Cerebellar nuclear complex (tissue), 1 donor: Measurements from ENCODE around the gene SNX5.

ENCODE experiments used
- DNase-seq, 2 experiments: peaks; one replicate each; lab custom pipeline; 2025; lab: John Stamatoyannopoulos, UW

Gene SNX5

DNA sequence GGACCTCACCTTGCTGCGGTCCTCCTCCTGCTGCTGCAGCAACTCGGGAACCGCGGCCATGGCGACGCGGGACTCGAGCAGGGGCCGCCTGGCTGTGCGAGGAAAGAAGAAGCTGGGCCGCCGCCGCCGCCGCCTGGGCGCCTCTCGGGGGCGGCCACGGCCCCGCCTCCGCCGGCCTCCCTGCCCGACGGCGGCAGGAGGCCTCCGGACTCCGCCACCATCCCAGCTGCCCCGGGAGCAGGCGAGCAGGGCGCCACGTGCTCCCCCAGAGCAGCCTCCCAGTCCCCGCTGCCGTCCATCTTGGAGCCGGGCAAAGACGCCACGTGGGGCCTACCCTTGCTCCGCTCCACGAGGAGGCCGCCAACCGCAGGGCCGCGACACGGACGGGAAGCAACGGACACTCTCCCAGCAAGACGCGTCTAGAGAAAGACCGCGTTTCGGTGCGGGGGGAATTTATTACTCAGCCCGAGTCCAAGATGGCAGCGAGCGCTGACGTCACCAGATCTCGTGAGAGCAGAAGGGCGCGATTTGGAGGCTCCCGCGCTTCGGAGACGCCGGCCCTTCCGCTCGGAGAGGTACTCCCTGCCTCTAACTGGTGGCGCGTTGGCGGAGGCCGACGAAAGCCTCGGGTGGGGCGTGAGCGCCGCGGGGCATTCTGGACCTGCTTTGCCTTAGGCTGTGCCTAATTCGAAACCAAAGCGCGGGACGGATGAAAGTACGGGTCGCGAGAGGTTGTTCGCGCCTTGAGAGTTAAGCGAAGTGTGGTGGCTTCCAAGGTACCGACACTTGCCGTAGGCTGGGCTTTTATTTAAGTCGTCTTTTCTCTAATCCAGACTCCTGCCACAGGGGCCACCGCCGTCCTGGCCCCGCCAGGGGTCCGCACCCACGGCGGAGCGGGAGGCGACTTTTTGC lies at the start of gene SNX5, which contains the start of gene MGME1:
SNX5 (minus strand) TSS at position 429 of the 912 bp plus-strand sequence; CDS start at position 60, 369 bp downstream.
MGME1 (plus strand) TSS at position 653 of the 912 bp plus-strand sequence. CDS start 842 bp downstream, outside the sequence.
- DNase-seq, result peak; percentile 76 to 95

DNA sequence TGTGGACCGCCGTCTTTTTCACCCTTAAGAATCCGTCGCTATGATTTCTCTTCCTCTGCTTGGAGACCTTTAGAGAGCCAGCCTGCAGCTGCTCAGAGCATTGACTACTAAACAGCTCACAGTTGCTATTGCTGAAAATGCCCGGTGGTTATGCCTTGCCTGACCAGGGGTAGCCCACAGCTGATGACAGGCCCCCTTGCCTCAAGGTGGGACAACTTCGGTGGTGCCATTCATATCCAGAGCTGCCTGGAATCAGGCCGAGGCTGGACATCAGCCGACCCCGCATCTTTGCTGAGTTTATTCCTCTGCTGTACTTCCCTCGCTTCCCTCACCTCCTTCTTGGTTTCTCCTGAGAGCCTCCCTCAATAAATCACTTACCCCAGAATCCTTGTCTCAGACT lies 49.5 kb upstream of the SNX5 start:
- no peak for DNase-seq

DNA sequence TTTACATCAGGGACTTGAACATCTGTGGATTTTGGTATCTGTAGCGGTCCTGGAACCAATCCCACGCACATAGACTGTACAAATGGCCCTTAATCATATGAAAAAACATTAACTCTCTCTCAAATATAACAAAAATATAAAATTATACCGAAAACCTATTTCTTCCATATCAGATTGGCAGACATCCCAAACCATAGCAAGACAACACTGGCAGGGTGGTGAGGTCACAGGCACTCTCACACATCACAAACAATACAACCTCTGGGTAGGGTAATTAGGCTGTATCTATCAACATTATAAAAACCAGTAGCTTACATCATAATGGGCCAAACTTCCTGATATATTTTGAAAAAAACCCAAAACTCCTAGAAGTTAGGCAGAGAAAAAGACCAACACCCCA lies 48.2 kb upstream of the SNX5 start:
- no peak for DNase-seq

DNA sequence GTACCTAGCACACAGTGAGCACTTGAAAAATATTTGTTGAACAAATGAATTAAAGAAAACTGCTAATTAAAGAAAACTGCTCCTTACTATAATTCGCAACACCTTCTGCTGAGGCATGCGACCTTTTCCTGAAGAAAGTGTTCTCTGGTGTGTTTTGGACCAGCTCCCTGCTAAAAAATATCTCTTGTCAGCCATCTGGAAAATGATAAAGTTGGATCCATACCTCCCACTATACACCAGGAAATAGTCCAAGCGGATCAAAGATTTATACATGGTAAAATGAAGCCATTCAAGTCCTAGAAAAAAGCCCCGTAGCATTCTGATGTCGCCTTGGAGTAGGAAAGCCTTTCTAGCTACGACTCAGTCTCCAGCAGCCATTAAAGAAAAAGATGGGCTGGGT lies 45.8 kb upstream of the SNX5 start:
- no peak for DNase-seq

DNA sequence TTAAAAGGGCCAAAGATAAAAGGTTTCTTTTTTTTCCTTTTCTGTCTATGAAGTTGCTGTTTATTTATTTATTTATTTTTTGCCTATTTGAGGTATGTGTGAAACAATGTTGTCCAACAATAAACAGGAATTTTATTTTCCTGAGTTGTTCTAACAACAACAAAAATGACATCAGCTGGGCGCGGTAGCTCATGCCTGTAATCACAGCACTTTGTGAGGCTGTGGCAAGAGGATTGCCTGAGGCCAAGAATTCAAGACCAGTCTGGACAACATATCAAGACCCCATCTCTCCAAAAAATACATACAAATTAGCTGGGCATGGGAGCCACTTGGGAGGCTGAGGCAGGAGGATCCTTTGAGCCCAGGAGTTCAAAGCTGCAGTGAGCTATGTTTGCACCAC lies 44.3 kb upstream of the SNX5 start:
- no peak for DNase-seq

DNA sequence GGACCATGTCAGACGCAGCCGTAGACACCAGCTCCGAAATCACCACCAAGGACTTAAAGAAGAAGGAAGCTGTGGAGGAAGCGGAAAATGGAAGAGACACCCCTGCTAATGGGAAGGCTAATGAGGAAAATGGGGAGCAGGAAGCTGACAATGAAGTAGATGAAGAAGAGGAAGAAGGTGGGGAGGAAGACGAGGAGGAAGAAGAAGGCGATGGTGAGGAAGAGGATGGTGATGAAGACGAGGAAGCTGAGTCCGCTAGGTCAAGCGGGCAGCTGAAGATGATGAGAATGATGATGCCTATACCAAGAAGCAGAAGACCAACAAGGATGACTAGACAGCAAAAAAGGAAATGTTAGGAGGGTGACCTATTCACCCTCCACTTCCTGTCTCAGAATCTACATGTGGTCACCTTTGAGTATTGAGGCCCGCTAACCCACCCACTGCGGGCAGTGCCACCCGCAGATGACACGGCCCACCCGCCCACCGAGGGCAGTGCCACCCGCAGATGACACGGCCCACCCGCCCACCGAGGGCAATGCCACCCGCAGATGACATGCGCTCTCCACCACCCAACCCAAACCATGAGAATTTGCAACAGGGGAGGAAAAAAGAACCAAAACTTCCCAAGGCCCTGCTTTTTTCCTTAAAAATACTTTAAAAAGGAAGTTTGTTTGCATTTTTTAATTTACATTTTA lies 43.5 kb upstream of the SNX5 start:
- DNase-seq, result no peak

DNA sequence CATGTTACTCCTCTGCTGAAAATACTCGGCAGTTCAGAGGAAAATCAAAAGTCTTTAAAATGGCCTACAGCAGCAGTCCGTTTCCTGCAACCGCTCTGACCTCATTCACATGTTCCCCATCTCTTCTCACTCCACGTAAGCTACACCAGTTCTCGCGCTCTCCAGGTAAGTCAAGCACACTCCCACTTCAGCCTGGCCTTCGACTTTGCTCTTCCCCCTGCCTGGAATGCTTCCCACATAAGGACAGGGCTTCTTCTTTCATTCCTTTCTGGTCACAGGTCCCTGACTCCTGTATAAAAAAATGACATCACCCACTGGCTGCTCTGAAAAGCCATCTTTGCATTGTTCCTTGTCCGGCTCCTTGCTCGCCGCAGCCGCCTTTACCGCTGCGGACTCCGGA lies 42.9 kb upstream of the SNX5 start:
- no peak for DNase-seq

DNA sequence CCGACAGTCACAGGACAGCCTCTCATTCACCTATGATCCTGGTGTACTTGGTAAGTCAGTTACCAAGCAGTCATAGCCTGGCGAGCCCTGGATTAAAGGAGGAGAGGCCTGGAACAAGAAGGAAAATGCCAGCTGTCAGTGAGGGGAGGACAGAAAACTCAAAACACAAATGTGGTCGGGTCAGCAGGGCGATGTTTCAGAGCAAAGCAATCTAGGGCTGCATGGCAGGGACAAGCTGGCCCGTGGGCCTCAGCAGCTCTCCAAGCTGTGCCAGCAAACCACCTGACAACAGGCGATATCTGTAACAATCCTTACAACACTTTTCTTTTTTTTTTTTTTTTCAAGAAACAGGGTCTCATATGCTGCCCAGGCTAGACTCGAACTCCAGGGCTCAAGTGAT lies 40.5 kb upstream of the SNX5 start:
- no peak for DNase-seq

DNA sequence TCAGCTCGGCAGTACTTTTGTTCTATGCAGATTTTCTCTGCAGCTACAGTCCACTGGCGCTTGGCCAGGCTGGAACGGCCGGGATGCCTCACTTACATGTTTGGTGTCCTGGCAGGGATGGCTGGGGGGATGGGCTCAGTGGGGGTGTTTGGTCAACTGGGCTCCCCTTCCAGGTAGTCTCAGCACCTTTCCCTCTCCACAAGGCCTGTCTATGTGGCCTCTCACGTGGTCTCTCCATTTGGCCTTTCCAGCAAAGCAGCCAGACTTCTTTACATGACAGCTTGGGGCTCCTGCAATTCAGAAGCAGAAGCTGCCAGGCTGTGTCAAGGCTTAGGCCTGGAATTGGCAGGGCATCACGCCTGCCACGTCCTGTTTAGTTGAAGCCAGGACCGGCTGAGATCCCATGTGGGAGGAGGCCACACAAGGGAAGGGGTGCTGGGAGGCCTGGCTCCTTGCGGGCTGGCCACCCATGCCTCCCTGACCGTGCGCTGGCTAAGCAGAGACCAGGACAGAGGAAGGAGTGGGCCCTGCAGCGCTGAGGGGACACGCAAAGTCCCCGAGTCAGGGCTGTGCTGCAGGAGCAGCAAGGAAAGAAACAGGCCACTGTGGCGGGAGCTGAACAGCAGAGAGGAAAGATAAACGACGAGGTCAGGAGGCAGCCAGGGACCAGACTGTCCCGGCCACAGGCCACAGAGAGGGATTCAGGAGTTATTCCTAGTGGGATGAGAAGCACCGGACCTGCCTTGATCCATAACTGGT lies 39.1 kb upstream of the SNX5 start:
- DNase-seq, result peak; percentile 59 to 60

DNA sequence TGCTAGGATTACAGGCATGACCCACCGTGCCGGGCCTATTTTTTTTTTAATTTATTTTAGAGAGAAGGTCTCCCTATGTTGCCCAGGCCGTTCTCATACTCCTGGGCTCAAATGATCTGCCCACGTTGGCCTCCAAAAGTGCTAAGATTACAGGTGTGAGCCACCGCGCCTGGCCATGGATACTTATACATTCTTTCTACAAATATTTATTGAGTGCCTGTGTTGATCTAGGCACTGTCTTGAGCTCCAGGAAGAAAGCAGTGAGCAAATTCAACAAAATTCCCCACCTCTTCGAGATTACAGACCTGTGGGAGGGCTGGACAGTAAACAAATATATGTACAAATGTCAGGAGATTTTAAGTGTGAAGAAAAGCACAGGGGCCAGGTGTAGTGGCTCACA lies 38.1 kb upstream of the SNX5 start:
- DNase-seq, result no peak

DNA sequence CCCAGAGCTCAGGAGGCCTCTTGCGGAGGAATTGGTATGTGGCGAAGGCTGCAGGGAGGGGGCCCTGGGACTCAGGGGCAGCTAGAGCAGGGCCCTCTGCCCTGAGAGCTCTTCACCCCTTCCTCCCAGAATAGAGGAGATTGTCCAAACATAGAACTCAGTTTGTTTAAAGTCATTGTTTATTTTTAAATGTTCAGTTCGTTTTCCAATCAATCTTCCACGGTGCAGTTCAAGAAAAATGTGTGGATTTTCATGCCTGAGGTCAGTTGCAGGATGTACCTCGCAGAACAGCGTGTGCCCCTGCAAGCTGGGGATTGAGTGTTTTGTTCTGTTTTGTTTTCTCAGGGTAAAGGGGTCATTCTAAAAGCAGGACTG lies 37.4 kb upstream of the SNX5 start:
- DNase-seq, result no peak

DNA sequence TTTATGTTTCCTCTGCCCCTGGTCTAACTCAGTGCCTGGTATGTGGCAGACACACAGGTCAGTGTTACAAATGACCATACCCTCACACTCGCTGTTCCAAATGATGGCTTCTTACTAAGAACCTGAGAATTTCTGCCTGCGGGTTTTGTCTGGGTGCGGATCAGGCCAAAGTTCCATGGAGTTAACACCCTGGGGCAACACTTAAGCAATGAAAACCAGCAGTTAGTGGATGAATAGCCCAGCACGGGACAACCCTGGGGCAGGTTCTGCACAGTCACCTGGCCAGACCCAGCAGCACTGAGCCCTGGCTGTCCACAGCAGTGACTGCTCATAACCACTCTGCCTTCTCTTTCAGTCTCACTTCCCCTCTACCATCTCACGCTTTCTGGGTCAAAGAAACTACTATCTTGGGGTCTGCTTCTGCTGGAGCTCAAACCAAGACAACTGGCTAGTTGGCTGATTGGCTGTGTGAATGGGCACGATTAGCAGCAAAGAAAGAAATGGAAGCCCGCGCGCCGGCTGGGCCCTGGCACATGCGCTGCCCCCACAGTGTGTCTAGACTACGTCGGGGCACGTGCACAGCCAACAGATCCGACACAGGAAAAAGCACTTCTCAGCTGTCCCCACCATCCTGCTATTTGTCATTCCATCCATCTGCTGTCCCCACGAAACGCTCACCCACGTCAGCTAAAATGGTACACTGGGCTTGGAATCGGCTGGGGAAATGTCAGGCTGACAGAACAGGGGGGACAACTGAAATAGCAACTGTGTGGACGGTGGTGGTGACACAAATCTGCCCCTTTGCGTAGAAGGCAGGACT lies 36.8 kb upstream of the SNX5 start:
- no peak for DNase-seq

DNA sequence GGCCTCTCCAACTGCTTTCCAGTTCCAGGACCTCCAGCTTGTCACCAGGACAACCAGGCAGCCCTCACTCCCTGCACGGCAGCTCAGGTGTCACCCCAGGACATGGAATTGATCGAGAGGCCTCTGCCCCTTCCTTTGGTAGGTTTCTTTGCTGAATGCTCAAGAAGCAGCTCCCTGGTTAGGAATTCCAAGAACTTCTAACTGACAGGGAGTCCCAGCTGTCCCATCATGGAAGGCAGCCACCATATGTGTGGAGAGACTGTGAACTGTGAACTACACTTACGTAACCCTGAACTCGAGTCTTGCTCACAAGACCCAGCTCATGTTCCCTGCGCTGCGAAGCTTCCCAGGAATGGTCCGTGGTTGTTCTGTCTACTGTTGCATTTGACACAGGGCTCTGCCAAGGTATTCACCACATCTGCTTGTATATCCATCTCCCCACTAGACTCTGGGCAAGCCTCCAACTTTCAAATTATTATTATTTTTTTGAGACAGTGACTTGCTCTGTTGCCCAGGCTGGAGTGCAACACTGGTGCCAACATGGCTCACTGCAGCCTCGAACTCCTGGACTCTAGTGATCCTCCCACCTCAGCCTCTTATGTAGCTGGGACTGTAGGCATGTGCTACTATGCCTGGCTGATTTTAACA lies 35.9 kb upstream of the SNX5 start:
- DNase-seq, result no peak

DNA sequence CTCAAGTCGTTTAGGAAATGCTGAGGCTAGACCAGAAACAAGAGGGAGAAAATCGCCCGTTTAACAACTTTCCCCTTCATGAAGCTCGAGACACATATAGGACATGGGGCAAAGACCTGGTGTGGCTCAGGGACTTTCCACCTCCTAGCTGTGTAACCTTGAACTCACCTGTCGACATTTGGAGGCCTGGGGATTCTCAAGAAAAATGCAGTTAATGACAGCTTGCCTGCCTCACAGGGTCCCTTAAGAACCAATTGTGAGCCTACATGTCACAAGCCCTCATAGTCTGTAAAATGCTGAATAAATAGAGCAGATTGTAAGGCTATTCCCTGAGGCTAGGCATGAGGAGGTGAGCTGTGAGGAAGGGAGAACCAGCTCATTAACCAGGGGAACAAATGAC lies 35.3 kb upstream of the SNX5 start:
- no peak for DNase-seq

DNA sequence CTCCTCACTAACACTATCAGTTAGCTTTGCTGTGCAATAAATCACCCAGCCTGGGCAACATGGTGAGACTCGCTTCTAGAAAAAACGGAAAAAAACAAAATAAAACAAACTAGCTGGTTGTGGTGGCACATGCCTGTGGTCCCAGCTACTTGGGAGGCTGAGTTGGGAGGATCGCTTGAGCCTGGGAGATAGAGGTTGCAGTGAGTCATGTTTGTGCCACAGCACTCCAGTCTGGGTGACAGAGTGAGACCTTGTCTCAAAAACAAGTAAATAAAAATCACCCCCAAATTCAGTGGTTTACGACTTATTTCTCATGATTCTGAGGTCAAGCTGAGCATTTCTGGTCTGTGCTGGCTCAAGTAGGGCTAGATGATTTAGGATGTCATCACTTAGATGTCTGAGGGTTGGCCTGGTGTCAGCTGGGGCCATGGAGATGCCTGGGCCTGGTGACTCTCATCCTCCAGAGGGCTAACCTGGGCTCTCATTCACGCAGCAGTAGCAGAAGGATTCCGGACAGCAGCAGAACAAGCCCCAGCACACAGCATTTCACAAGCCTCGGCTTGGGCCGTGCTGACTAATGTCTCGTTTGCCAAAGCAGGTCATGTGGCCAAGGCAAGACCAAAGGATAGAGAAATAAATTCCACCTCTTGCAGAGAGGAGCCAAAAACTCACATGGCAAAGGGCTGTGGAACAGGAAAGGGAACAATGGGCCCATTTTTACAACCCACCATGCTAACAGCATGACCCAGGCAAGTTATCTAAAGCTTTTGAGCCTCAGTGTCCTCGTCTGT lies 32.7 kb upstream of the SNX5 start:
- DNase-seq, result no peak

DNA sequence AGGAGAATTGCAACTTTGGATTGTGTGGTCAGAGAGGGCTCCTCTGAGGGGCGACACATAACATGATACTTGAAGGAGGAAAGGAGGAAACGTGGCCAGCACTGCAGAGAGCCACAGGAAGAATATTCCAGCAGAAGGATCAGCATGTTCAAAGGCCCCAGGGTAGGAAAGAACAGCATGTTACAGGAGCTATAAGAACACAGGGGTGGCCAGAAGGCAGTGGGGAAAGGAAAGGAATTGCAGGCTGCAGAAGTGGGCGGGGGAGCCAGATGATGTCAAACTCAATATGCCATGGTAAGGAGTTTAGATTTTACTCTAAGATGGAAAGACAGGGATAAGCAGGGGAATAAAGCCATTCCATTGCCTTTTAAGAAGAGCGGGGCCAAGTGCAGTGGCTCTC lies 31.0 kb upstream of the SNX5 start:
- no peak for DNase-seq

DNA sequence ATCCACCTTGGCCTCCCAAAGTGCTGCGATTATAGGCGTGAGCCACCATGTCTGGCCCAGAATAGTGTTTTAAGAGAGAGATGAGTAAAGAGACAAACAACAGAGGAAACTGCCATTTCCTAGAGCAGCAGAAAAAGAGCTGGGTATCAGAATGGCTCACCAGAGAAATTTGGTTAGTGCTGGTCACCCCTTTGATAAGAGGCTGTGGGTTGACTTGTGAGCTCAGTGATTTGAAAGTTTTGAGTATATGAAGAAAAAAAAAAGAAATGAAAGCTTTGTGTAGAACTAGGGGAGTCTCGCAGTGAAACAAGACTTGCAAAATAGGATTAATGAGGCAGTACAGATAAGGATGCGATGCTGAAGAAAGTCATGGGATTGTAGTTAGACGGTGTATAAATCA lies 29.9 kb upstream of the SNX5 start:
- no peak for DNase-seq

DNA sequence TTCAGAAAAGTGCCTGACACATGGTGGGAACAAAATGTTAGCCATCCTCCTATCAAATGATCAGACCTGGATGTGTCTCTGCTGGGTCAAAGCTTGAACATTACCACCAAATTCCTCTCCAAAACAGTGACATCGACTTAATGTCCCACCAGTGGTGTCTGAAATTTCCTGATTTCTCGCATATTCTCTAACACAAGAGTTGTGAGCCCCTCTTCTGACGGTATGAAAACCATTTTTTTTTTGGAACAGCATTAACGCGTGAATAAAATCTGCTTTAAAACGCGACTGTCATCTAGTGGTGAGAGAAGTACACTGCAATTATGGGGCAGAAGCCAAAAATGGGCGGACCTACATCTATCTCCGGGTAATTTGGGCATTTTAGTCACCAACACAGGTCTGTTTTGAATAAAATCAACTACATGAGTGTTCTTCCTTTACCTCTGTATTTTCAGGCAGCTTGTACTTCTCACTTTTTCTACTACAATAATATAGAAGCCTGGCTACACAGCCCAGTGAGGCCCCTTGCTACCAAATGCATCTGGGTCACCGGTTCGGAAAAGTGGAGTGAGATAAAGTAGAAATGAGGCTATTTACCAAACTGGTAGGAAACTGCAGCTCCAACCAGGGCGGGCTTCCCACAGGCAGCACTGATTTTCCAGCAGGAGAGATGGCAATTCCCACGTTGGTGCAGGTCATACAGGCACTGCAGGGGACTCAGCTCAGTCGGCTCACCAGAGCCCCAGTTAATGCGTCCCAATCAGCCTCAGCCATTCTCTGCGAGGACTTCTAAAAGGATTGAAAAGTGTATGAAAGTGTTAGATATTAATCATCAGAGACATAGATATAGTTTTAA lies 27.6 kb upstream of the SNX5 start:
- DNase-seq, result peak in 1 of 2 experiments; percentile 61

DNA sequence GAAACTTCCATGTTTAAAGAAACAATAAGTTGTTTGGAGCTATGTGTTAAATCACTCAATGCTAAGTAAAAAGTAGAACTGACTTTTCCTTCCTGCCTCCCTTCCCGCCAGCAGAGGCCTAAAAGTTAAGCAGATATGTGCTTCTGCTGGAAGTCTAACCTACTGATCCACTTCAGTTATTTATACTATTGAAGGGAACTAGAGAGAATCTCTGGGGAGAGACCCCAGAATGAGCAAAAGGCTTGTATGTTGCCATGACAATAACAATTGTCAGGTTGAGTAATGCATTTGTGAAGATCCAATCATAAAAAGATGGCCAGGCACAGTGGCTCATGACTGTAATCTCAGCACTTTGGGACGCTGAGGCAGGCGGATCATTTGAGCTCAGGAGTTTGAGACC lies 25.0 kb upstream of the SNX5 start:
- DNase-seq, result no peak
